HCT116 (cell line): ENCODE measurements around the gene PGRMC2.

Experiments used
- CEBPB ChIP-seq: IDR thresholded peaks from 2 replicates; pipeline ENCODE4 v1.6.1; 2012; ENCODE audit warnings: low read depth
- CTCF ChIP-seq, 3 experiments: fragments of 200-600 bp in 1 of 3; sonication (generic) in 1 of 3; IDR thresholded peaks in 2 of 3; conservative IDR thresholded peaks in 1 of 3; 2 replicates each; pipeline ENCODE4 v1.5.1; 2012 to 2017; ENCODE audit warnings: low read depth in 2 of 3, low read length in 2 of 3, antibody characterized with exemption in 1 of 3, borderline replicate concordance in 1 of 3, control low read depth in 1 of 3, mild to moderate bottlenecking in 1 of 3, mixed read lengths in 1 of 3, mixed run types in 1 of 3, moderate library complexity in 1 of 3; ENCODE audit not compliant: insufficient read depth in 1 of 3
- ELF1 ChIP-seq: IDR thresholded peaks from 2 replicates; pipeline ENCODE4 v1.6.1; 2012; ENCODE audit warnings: low read depth, borderline replicate concordance
- EZH2phosphoT487 ChIP-seq: fragments of 200-600 bp; IDR thresholded peaks from 2 replicates; pipeline ENCODE4 v1.6.1; 2018; ENCODE audit warnings: antibody characterized with exemption, borderline replicate concordance
- MAX ChIP-seq: IDR thresholded peaks from 2 replicates; pipeline ENCODE4 v1.6.1; 2012
- POLR2A ChIP-seq: IDR thresholded peaks from 2 replicates; pipeline ENCODE4 v1.7.0; 2011; ENCODE audit warnings: borderline replicate concordance; ENCODE audit not compliant: insufficient read depth, insufficient read length; ENCODE audit errors: extremely low read depth
- POLR2AphosphoS5 ChIP-seq: IDR thresholded peaks from 2 replicates; pipeline ENCODE4 v1.6.1; 2011; ENCODE audit warnings: mild to moderate bottlenecking, low read depth, low read length, moderate library complexity
- REST ChIP-seq: IDR thresholded peaks from 2 replicates; pipeline ENCODE4 v1.6.1; 2012; ENCODE audit warnings: low read depth
- SIN3A ChIP-seq: IDR thresholded peaks from 2 replicates; pipeline ENCODE4 v1.6.1; 2012; ENCODE audit warnings: low read depth
- SP1 ChIP-seq: IDR thresholded peaks from 2 replicates; pipeline ENCODE4 v1.6.1; 2012; ENCODE audit warnings: low read depth
- SRF ChIP-seq: IDR thresholded peaks from 2 replicates; pipeline ENCODE4 v1.6.1; 2012; ENCODE audit warnings: low read depth
- ZFX ChIP-seq: fragments of 450-650 bp; IDR thresholded peaks from 2 replicates; pipeline ENCODE4 v1.6.1; 2017

DNA sequence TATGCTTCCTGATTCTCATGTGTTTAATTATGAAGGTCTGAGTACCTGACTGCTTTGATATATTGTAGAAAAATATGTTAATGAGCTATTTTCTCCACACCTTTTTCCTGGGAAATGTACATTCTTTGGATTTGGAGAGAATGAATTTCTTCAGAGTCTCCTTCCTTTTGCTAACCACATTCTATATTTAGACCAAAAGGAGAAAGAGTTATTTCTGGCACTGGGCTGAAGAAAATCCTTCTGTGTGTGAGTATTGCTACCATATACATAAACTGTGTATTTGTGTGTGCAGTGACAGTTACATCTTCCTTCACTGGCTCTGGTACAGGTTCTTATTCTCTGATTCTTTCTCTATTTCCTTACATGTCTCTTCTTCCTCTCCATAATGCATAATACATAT lies 44.5 kb upstream of the PGRMC2 start:
- TF ChIP-seq CTCF (IDR thresholded peaks at IDR 0.05 in 2 of 3, conservative IDR thresholded peaks at IDR 0.05 in 1 of 3; ENCODE audit: borderline replicate concordance in 1 of 3, insufficient read depth in 1 of 3, low read depth in 2 of 3, low read length in 2 of 3): no peak
- no peak for TF ChIP-seq POLR2AphosphoS5
- TF ChIP-seq CEBPB: no peak
- no peak for TF ChIP-seq SRF
- no peak for TF ChIP-seq REST
- no peak for TF ChIP-seq SP1
- TF ChIP-seq EZH2phosphoT487: no peak
- no peak for TF ChIP-seq MAX
- no peak for TF ChIP-seq POLR2A
- no peak for TF ChIP-seq SIN3A
- no peak for TF ChIP-seq ELF1
- no peak for TF ChIP-seq ZFX
